ENCODE measurements around the gene GLIS2. TPM values are rescaled to one million over a fixed set of nuclear protein-coding genes. Genes with fewer than 3 reads are reported as not detected.

GLIS2 gene
- total RNA-seq, 4 donors from 2014 or later = 5.7 to 26.9 (median 7.9) TPM

DNA sequence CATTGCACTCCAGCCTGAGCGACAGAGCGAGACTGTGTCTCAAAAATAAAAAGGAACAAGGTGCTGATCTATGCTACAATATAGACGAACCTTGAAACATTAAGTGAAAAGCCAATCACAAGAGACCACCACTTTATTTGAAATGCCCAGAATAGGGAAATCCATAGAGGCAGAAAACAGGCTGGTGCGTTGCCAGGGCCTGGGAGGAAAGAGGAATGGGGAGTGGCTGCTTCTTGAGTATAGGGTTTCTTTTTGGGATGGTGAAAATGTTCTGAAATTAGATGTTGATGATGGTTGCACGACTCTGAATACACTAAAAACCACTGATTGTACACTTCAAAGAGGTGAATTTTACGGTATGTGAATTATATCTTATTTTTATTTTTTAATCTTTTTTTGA lies 20.3 kb upstream of the GLIS2 start:
- Histone ChIP-seq H3K4me1 (peaks cover 0 to 55% (median 40%) of the 10 kb centered on the region in 3 donors), H3K9me3 (no peaks in the 10 kb centered on the region), H3K36me3 (no peaks in the 10 kb centered on the region), H3K27ac (no peak overlapping the region), H3K27me3 (no peaks in the 10 kb centered on the region), H3K4me3 (no peak overlapping the region)
- ATAC-seq = no peak
- 84 to 92% methylated on average over 3 to 6 of the region's 6 CpGs for WGBS, 2 donors (ENCODE audit: low coverage in 1 of 2)
- TF ChIP-seq CTCF (IDR thresholded peaks at IDR 0.05) (no peak), POLR2A (IDR thresholded peaks at IDR 0.05) (no peak), EP300 (IDR thresholded peaks at IDR 0.05) (no peak), POLR2AphosphoS5 (IDR thresholded peaks at IDR 0.05) (no peak)

DNA sequence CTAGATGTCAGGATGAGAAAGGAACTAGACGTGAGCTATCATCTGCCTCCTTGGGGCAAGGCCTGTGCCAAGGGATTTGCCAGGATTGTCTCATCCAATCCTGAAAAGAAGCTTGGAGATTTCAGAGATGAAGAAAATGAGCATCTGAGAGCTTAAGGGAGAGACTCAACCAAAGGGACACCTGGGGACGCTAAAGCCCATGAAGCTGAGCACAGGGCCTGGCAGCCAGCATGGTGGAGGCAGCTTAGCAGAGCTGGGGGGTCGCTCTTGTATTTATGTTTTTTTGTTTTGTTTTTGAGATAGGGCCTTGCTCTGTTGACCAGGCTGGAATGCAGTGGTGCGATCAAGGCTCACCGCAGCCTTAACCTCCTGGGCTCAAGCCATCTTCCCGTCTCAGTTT lies 18.4 kb upstream of the GLIS2 start:
- Histone ChIP-seq H3K9me3 (no peaks in the 10 kb centered on the region), H3K27me3 (no peaks in the 10 kb centered on the region), H3K4me3 (no peak overlapping the region), H3K4me1 (peaks cover 0 to 42% (median 33%) of the 10 kb centered on the region in 3 donors), H3K27ac (peak overlapping the region in 1 of 4 donors; percentile 81), H3K36me3 (no peaks in the 10 kb centered on the region)
- 81 to 97% methylated on average over 6 of the region's 6 CpGs for WGBS, 2 donors (ENCODE audit: low coverage in 1 of 2)
- TF ChIP-seq POLR2AphosphoS5 (IDR thresholded peaks at IDR 0.05) = no peak
- no peak for TF ChIP-seq EP300 (IDR thresholded peaks at IDR 0.05)
- no peak for TF ChIP-seq CTCF (IDR thresholded peaks at IDR 0.05)
- no peak for TF ChIP-seq POLR2A (IDR thresholded peaks at IDR 0.05)
- no peak for ATAC-seq

DNA sequence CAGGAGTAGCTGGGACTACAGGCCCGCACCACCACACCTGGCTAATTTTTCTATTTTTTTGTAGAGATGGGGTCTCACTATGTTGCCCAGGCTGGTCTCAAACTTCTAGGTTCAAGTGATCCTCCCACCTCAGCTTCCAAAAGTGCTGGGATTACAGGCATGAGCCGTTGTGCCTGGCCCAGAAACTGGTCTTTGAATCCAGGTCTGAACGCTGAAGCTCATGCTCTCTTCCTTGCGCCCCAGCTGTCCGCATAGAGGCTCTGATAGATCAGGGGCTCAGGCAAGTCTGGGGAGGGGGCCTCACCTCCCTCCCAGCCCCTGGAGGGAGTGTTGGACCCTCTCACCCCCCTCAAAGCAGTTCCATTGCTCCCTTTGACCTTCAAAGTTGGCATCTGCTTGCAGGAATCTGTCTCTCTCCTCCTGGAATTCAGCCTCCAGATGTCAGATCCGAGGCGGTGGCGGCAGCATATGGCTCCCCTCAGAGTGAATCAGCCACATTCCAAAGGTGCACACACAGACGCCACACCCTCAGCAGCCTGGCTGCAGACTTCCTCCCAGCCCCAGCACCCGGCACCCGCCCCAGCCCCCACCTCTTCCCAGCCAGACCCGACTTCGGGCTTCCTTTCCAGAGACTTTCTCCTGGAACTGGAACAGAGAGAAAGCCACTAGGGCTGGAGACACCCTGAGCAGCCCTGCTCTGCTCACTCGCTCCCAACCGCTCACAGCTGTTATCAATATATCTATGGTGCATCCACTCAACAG lies 16.9 kb upstream of the GLIS2 start:
- TF ChIP-seq CTCF (IDR thresholded peaks at IDR 0.05) = peak in 1 of 4 experiments; percentile 4
- TF ChIP-seq EP300 (IDR thresholded peaks at IDR 0.05) = no peak
- TF ChIP-seq POLR2AphosphoS5 (IDR thresholded peaks at IDR 0.05) = peak; percentile 61
- no peak overlapping the region for H3K4me3 ChIP-seq

GRCh38 chr16:4301177-4301576 lies 14.7 kb upstream of the GLIS2 start:
- Histone ChIP-seq H3K4me3 (no peak overlapping the region), H3K27ac (no peak overlapping the region), H3K4me1 (peaks cover 0 to 19% (median 17%) of the 10 kb centered on the region in 3 donors), H3K9me3 (no peaks in the 10 kb centered on the region), H3K27me3 (no peaks in the 10 kb centered on the region), H3K36me3 (no peaks in the 10 kb centered on the region)
- TF ChIP-seq POLR2AphosphoS5 (IDR thresholded peaks at IDR 0.05) (no peak), POLR2A (IDR thresholded peaks at IDR 0.05) (no peak), EP300 (IDR thresholded peaks at IDR 0.05) (no peak), CTCF (IDR thresholded peaks at IDR 0.05) (no peak)
- no peak for ATAC-seq
- 98 to 100% methylated on average over 1 to 4 of the region's 4 CpGs for WGBS, 2 donors (ENCODE audit: low coverage in 1 of 2)

More for the DNA sequence above, 16.9 kb upstream of the GLIS2 start:
- H3K27ac ChIP-seq = peak overlapping the region; percentile 12 to 91 (median 82)
- no peaks in the 10 kb centered on the region for H3K36me3 ChIP-seq
- no peaks in the 10 kb centered on the region for H3K9me3 ChIP-seq
- H3K4me1 ChIP-seq = peaks cover 0 to 28% (median 22%) of the 10 kb centered on the region in 3 donors
- H3K27me3 ChIP-seq = no peaks in the 10 kb centered on the region
- peak; percentile 97 for ATAC-seq
- 40 to 100% methylated on average over 1 to 7 of the region's 15 CpGs for WGBS, 2 donors (ENCODE audit: low coverage in 1 of 2)

DNA sequence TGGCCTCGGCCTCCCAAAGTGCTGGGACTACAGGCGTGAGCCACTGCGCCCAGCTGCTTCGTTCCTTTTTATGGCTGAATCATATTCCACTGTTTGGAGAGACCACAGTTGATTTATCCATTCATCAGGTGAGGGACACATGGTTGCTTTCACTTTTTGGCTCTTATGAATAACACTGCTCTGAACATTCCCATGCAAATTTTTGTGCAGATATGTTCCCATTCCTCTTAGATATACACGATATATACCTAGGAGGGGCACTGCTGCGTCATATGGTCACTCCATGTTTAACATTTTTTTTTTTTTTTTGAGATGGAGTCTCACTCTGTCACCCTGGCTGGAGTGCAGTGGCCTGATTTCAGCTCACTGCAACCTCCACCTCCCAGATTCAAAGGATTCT lies 13.9 kb upstream of the GLIS2 start:
- ATAC-seq = no peak
- peaks cover 0 to 27% (median 17%) of the 10 kb centered on the region in 3 donors for H3K4me1 ChIP-seq
- H3K27ac ChIP-seq = no peak overlapping the region
- no peaks in the 10 kb centered on the region for H3K9me3 ChIP-seq
- no peaks in the 10 kb centered on the region for H3K36me3 ChIP-seq
- no peak overlapping the region for H3K4me3 ChIP-seq
- H3K27me3 ChIP-seq = no peaks in the 10 kb centered on the region
- no peak for TF ChIP-seq CTCF (IDR thresholded peaks at IDR 0.05)
- TF ChIP-seq POLR2A (IDR thresholded peaks at IDR 0.05) = no peak
- no peak for TF ChIP-seq POLR2AphosphoS5 (IDR thresholded peaks at IDR 0.05)
- TF ChIP-seq EP300 (IDR thresholded peaks at IDR 0.05) = no peak
- WGBS, 2 donors (ENCODE audit: low coverage in 1 of 2) = 87 to 96% methylated on average over 5 to 6 of the region's 6 CpGs

All from gastroesophageal sphincter (tissue), 4 donors.